Hindlimb muscle (tissue), 1 donor: Measurements from ENCODE around the gene CAMTA1. TPM values are rescaled to one million over a fixed set of nuclear protein-coding genes. Genes with fewer than 3 reads are reported as not detected.
A peak's percentile ranks its signal among the peaks of the same experiment; 100 is the strongest.

Experiments used
- DNase-seq: peaks from one replicate; pipeline ENCODE4 v3.0.0-alpha.2; 2013
- polyA plus RNA-seq: library from polyadenylated mRNA; unstranded; fragments of 120-200 nt; gene quantifications from one replicate; pipeline ENCODE4 v1.2.1, GENCODE V29; 2013; ENCODE audit not compliant: insufficient read length

Gene CAMTA1
- polyA plus RNA-seq, 1 donor: 39.5 TPM

DNA sequence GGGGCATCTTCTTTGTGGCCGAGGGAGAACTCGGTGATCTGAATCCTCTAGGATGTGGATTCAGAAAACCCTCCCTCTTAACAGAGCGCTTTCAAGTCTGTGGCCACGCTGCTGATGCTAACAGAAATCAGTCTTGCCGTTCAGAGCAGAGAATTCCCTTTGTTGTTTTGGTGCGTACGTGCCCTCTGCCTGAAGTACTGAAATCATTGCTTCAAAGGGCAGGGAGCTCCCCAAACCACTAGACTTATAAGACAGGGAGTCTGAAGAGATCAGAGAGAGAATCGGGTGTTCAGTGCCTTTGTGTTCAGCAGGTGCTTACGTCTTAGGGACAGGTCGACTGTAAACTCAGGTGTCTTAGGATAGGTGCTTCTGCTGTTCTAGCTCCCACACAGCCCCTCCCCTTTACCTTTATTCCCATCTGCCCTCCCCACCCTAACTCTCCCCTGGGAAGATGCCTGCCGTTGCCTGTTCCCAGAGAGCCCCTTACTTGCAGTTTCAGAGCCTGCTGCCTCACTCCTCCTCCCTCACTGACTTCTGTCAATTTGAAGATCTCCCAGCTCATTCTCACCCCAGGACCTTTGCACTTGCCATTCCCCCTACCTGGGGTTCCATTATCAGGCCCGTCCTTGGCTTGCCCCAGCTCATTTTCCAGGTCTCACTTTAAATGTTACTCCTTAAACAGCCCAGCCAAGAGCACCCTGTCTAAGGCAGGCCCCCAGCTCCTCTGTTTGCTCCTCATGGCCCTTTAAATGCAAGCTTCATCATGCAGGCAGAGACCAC lies 143.0 kb downstream of the CAMTA1 start:
- DNase-seq: no peak

DNA sequence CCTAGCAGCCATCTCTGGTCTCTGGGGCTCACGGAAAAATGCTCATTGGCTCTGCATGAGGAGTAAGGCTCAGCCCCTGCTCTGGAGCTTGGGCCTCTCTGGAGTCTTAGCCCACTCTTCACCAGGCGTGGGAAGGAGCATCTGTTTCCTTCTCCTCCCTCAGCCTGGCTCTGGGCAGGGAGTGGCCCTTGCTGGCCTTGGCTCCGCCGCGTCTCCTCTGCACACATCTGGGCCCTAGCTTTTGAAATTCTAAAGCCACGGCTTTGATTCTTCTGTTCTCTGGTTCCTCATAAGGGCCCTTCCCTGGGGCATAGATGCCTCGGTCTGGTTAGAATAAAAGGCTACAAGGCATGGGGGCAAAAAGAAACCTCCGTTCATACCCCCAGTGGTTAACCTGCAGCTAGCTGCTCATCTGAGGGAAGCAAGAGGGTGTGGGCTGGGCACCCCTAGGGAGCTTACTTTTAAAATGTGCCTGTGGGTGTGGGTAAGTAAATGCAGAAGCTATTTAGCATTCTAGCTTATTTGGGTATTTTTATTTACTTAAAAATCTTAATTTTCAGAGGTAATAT lies 145.6 kb downstream of the CAMTA1 start:
- no peak for DNase-seq

DNA sequence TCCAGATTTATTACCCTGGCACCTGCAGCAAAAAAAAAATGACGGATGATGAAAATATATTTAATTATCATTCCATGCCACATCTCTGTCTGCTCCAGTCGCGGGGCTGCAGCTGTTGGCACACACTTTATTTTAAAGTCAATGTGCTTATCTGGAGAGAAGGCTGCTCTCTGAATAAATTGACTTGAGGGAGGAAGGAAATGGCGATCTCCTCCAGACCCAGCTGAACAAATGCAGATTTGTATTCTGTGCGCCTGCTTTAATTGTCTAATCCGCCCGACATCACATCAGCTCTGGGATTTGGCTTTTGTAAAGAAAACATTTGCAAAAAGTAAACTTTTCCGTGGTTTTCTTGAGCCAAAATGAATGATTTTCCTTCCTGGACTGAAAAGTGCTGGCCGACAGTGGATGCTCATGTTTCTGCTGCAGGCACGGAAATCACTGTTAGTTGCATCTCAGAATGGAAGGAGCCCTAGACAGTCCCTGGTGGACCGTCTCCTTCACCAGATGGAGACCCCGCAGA lies 150.2 kb downstream of the CAMTA1 start:
- DNase-seq: peak; percentile 77

DNA sequence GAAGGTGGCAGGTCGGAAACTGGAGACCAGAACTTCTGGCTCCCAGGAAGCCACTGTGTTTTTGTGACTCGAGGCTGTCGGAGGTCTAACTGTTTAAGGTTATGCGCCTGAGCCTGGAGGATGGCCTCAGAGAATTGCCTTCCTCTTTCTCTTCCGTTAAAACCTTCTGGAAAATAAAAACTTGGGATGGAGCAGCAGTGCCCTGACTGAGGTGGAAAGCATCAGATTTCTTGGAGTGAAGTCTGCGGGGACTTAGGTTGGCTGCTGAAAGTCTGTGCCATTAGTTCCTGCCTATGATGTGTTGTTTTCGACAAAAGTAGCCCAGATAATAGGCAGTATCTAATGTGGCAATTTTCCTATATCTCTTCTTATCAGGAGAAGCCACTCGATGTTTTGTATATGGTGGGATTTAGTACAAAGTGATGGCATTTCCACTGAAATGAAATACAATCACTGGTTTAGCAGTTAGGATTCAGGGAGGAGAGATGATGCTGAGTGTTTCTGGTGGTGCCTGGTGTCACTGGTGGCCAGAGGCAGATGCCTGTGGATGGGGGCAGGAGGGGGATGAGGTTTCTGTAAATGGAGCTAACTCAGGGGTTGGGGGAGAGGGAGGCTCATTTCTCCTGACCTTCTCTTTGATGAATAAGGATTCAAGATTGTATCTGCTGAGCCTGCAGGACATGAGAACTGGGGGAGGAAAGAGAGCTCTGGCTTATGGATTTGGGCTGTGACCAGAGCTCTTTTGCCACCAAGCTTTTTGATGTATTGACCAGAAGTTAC lies 150.8 kb downstream of the CAMTA1 start:
- DNase-seq: peak; percentile 19

DNA sequence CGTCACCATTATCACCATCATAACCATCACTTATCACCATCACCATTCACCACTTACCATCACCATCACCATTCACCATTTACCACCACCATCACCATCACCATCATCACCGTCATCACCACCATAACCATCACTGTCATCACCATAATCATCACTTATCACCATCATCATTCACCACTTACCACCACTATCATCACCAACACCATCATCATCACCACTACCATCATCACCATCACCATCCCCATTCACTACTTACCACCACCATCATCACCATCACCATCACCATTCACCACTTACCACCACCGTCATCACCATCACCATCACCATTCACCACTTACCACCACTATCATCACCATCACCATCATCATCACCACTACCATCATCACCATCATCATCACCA lies 151.8 kb downstream of the CAMTA1 start:
- no peak for DNase-seq

DNA sequence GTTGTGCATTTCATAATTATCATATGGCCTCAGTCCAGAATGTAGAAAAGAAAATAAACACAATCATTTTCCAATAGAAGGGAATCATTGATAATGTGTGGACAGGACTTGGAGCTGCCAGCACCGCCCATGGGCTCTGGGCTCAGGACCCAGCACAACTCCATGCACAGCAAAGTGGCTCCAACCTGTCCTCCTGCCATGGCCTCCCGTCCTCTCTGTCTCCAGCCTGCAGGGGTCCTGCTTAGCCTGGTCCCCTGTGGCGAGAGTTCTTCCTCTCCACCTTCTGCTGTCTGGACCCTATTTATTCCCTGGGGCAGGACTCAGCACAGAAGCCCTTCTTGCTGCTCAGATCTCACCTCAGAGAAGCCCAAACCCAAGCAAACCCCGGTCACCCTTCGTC lies 154.1 kb downstream of the CAMTA1 start:
- DNase-seq: no peak

GRCh38 chr1:6941786-6942185 lies 156.5 kb downstream of the CAMTA1 start:
- no peak for DNase-seq

GRCh38 chr1:6942990-6943389 lies 157.7 kb downstream of the CAMTA1 start:
- no peak for DNase-seq

DNA sequence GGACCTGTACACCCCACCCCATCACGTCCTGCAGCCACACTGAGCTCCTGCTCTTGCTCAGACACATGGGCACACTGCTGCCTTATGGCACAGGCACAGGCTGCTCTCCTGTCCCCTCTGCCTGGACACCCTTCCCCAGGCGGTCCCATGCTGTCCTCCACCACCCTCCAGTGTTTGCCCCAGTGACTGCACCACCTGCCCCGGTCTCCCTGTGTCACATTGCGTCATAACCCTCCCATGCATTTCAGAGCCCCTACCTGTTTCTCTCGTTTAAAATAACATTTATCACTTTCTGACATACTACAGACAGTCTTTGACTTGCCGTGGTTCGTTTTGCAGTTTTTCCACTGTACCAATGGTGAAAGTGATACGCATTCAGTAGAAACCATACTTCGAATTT lies 159.2 kb downstream of the CAMTA1 start:
- no peak for DNase-seq

- DNase-seq: no peak
Observed at GRCh38 chr1:6947952-6948351, 162.7 kb downstream of the CAMTA1 start.

GRCh38 chr1:6948416-6948815 lies 163.2 kb downstream of the CAMTA1 start:
- no peak for DNase-seq

GRCh38 chr1:6948861-6949260 lies 163.6 kb downstream of the CAMTA1 start:
- DNase-seq: no peak

GRCh38 chr1:6950001-6950765 lies 164.9 kb downstream of the CAMTA1 start:
- DNase-seq: no peak

DNA sequence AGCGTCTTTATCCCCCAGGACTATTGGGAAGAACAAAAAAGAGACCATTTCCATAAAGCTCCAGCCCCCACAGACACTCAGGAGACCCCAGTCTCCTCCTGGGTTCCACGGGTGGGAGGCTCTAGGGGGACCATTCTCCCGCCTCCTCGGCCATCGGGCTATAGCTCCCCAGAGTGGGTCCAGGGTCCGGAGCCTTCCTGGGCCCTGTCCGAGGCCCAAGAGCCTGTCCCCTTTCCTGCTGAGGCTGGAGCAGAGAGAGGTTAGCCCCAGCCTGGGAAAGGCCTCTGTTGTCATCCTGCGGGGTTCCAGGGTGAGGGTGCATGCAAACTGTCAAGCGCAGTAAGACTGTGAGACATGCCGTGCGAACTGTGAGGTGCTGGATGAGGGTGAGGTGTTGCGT lies 166.3 kb downstream of the CAMTA1 start:
- no peak for DNase-seq

GRCh38 chr1:6953216-6953615 lies 168.0 kb downstream of the CAMTA1 start:
- DNase-seq: no peak

DNA sequence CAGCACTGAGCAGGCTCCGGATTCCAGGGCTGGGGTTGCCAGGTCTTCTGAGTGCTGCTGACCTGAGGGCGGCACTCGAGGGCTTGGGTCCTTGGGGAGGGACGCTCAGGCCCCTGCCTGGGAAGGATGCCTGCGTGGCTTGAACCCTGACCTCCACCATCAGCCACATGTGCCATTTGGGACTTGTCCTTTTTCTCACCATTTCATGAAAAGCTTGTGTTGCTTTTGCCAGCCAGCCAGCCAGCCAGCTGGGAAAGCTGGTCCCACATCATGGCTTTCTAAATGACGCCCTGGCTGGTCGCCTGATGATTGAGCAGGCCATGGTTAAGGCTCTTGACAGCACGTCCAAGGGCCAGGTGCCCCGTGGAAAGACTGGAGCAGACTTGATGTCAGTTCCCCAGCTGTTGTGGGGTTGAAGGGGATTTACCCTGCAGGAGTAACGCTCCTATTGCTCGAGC lies 168.7 kb downstream of the CAMTA1 start:
- DNase-seq: no peak

- DNase-seq: no peak
Observed at GRCh38 chr1:6954591-6954990, 169.3 kb downstream of the CAMTA1 start.

GRCh38 chr1:6955357-6956094 lies 170.3 kb downstream of the CAMTA1 start:
- DNase-seq: no peak

- no peak for DNase-seq
Observed at GRCh38 chr1:6956488-6957159, 171.4 kb downstream of the CAMTA1 start.

DNA sequence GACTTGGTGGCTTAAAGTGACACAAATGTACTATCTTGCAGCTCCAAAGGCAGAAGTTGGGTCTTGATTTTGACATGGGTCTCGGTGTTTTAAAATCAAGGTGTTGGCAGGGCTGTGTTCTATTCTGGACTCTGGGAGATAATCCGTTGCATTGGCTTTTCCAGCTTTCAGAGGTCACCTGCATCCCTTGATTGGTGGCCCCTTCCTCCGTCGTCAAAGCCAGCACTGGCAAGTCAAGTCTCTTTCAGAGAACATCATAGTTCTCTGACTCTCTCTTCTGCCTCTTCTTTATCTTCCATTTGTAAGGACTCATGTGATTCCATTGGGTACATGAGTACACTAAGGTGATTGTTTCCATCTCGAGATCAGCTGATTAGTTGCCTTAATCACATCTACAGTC lies 172.1 kb downstream of the CAMTA1 start:
- no peak for DNase-seq

- no peak for DNase-seq
Observed at GRCh38 chr1:6958407-6959030, 173.3 kb downstream of the CAMTA1 start.
